Activated gamma-delta T cell treated with anti-CD3 and anti-CD28 coated beads, Interleukin-2, amount 50 U/mL, for 16 hours (primary cell): ENCODE results near the gene C20orf144.

ENCODE experiments used
- DNase-seq: peaks from one replicate; pipeline ENCODE4 v3.0.0-alpha.2; 2020; ENCODE audit warnings: low read depth

The C20orf144 gene

GRCh38 chr20:33650111-33650752, 11.9 kb upstream of the C20orf144 start:
- no peak for DNase-seq

- no peak for DNase-seq
Measured at GRCh38 chr20:33650753-33651561, 11.2 kb upstream of the C20orf144 start.

GRCh38 chr20:33651562-33652048, 10.5 kb upstream of the C20orf144 start:
- DNase-seq, result no peak

GRCh38 chr20:33653218-33653899, 8.8 kb upstream of the C20orf144 start:
- peak; percentile 35 for DNase-seq

GRCh38 chr20:33653900-33654596, 8.1 kb upstream of the C20orf144 start:
- no peak for DNase-seq

- no peak for DNase-seq
Measured at GRCh38 chr20:33654680-33655161, 7.4 kb upstream of the C20orf144 start.

GRCh38 chr20:33655164-33655563, 7.0 kb upstream of the C20orf144 start:
- no peak for DNase-seq

- no peak for DNase-seq
Measured at GRCh38 chr20:33656010-33656782, 5.9 kb upstream of the C20orf144 start.

GRCh38 chr20:33656783-33657703, 5.1 kb upstream of the C20orf144 start:
- DNase-seq, result no peak

GRCh38 chr20:33657704-33658095, 4.4 kb upstream of the C20orf144 start:
- no peak for DNase-seq

GRCh38 chr20:33658510-33658909, 3.6 kb upstream of the C20orf144 start:
- DNase-seq, result no peak

- no peak for DNase-seq
Measured at GRCh38 chr20:33658929-33659328, 3.2 kb upstream of the C20orf144 start.

GRCh38 chr20:33659341-33660034, 2.6 kb upstream of the C20orf144 start:
- no peak for DNase-seq

- DNase-seq, result no peak
Measured at GRCh38 chr20:33660035-33660684, 2.0 kb upstream of the C20orf144 start.

- DNase-seq, result no peak
Measured at GRCh38 chr20:33660685-33661058, 1.5 kb upstream of the C20orf144 start.

- peak; percentile 77 for DNase-seq
Measured at GRCh38 chr20:33663161-33664084, 1.3 kb downstream of the C20orf144 start.

- no peak for DNase-seq
Measured at GRCh38 chr20:33664085-33664761, 2.1 kb downstream of the C20orf144 start.
